Umbilical cord (tissue), 2 donors: ENCODE measurements around the gene TXNRD2. TPM values are rescaled to one million over a fixed set of nuclear protein-coding genes. Genes with fewer than 3 reads are reported as not detected.
A peak's percentile ranks its signal among the peaks of the same experiment; 100 is the strongest.
"Not testable (repeated sequence)": the region's sequence is repeated elsewhere in the genome, so short reads cannot be mapped to it uniquely, and the experiment has no call there.

ENCODE experiments used
- DNase-seq: peaks from one replicate; pipeline ENCODE4 v3.0.0-alpha.2; 2015; ENCODE audit warnings: low spot score
- total RNA-seq: library from RNA; depleted of rRNA; stranded (reverse); fragments of >200 nt; gene quantifications from one replicate; pipeline ENCODE4 v1.2.3, GENCODE V29; 2014; ENCODE audit warnings: low replicate concordance; ENCODE audit not compliant: insufficient read depth

TXNRD2 gene
- total RNA-seq, 1 donor from 2014 or later: 32.0 TPM

DNA sequence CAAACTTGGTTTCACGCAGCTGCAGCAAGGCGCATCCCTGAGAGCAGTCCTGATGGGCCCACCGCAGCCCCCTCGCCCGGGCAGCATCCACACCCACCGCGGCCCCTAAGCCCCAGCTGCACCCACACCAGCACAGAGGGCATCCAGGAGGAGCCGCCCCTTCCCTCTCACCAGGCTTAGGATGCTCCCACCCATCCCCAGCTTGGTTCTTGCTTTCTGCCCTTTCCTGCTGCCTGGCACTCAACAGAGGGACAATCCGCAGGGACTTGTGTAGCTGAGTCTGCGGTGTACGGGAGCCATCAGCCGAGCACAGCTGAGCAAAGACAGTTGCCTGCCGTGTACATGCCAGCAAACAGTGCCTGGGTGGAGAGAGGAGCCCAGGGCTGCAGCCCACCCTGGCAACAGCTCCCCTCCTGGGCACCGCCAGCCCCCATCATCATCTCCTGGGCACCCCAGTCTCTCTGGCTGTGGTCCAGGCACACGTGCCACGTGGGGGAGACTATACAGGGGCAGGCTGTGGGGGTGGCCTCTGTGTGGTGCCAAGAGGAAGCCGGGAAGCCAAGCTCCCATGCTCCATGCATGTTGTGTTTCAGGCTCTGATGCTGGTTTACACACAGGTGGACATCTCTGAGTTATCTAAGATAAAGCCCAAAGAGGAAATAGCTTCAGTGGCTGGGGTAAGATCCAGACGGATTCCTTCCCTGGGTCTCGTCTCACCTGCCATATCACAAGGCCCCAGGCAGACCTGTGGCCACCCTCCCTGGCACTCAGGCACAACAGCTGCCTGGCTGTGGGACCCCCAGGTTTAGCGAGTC lies 50.9 kb downstream of the TXNRD2 start:
- DNase-seq: no peak

DNA sequence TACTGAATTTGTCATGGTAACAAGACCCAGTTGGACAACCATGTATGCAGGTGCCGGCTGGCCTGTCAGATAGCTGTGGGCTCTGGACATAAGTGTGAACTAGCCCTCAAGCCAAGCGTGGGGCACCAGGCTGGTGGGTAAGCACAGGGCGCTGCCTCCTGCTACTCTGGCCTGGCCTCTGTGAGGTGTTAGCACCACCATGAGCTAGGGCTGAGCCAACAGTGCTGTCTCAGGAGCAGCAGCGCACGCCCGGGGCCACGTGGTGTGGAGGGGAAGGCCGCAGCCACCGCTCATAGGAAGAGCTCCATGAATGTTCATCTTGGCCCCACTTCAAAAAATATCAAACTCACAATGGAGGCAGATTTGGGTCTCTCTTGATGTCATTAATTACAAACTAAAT lies 51.7 kb downstream of the TXNRD2 start:
- DNase-seq: no peak

DNA sequence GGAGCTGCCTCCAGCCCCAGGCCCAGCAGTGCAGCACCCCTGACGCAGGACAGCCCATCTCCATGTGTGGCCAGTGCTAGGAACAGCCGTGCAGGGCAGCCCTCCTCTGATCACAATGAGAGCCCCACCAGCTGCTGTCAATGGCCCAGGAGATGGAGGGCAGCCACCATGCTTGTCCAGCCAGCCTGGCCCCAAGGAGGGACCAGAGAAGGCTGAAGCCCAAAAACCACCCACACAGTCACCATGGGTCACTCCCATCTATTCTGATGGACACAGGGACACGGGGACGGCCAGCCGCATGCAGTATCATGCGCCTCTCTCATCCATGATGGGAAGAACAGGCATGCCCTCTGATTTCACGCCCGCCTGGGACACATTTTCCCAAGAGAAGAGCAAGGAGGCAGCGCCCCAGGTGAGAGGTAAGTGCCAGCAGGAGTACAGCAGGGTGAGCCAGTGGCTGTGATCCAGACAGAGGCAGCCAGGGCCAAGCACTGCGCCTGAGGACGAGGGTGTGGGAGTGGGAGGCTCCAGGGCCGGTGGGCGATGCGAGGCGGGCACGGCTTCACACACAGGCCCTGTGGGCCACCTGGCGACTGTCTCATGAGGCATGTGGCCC lies 53.4 kb downstream of the TXNRD2 start:
- no peak for DNase-seq

DNA sequence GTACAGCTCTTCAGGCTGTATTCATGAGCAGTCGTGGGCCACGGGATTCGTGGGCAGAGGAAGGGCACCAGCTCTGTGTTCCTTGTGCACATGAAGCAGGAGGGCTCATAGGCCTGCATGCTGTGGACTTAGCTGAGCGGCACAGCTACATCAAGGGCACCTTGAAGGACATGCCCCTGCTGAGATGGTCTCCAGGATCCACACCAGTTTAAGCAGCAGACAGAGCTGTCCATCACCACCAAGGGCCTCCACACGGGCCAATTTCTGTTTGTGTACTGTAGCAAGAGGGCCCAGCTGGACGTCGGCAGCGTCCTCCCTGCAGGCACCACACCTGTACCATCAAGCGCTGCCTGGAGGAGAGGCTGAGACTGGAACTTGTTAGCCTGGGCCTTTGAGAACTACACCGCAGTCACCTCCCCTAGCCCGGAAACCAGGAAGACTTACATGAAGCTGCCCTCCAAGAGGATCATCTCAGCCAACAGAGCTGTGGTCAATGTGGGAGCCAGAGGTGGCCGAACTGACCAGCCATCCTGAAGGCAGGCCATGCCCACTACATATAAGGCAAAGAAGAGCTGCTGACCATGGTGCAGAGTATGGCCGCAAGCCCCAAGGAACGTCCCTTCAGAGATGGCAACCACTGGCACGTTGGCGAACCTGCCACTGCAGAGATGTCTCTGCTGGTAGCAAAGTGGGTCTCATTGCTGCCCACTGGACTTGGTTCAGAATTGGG lies 54.2 kb downstream of the TXNRD2 start:
- DNase-seq: no peak

DNA sequence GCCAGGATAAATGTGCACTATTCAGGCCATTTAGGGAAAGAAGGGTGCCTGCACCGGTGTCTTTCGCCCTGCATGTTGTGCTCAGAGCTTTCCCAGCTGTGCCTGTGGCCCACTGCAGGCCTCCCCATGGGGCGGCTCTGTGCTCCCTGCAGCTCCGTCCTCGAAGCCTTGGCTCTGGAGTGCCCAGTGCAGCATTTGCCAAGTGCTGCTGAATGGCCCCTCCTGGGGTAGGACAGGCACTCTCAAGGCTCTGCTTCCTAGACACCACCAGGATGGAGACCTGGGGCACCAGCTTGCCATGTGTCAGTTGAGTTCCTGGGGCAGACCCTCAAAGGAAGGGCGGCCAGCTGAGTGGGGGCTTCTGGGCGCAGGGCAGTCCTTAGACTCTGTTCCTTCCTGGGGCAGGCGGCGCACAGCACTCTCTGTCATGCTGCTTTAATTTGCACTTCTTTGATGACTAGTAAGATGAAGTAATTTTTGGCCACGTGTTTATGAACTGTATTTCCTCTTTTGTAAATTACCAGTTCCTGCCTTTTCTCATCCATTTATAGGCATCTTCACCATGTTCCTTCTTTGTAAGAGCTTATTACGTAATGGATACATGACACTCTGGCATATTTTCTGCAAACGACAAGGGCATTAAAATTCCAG lies 54.9 kb downstream of the TXNRD2 start:
- DNase-seq: no peak

DNA sequence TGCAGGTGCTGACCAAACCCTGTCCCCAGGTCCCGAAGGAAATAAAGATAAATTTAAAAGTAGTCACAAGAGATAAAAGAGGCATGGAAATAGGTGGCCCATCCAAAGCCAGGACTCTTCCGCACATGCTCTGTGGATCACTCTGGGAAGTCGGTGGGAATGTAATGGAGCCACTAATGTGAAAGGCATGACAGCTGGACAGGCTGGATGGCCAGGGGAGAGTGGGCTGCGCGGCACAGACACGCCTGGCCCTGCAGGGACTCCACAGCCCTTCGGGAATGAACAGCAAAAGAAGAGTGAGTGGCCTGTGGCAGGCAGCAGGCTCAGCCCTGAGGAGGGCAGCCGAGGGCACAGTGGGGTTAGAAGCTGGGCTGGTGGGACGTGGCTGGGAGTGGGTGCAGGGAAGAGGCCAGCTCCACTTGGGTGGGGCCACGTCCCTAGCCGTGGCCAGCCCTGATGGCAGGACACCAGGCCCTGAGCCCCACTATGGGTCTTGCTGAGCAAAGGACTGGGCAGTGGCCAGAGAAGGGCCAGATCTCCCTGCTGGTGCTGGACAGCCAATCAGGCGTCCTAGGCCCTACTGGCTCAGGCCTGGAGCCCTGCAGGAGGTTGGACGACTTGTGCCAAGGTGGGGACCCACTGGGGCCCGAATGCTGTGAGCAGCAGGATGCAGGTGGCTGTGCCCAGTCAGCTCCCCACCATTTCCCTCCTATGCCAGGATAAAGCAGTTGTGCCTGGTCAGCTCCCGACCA lies 55.6 kb downstream of the TXNRD2 start:
- DNase-seq: no peak

DNA sequence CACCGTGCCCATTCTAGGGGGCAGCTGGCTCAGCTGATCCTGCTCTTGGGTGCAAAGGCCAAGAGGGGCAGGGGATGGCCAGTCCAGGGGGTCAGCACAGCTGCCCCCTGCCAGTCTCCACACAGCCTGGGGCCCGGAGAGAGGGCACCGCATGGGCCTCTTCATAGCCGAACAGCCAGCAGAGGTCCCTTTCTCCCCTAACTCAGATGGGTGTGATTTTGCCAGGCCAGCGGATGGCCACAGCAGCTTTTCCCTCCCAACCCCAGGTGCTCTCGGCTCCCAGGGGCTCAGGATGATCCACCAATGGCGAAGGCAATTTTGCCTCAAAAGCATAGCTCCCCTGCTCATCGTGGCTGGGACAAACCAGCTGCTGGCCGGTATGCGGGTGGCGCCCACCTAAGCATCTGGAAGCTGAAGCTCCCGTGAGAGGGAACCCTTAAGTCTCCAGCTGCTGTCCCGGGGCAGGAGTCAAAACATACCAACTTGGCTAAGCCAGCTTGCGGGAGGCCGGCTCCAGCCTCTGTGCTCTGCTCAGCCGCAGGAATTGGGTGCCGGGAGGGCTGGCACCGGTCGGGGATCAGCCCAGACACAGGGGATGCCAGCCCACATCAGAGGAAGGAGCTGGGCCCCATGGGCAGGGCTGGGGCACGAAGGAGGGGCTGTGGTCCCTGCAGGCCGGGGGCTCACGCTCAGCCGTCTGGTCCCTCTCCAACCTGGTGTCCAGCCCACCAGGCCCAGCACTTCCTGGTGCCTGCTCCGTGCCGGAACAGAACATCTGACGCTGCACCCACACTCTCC lies 56.5 kb downstream of the TXNRD2 start:
- no peak for DNase-seq

DNA sequence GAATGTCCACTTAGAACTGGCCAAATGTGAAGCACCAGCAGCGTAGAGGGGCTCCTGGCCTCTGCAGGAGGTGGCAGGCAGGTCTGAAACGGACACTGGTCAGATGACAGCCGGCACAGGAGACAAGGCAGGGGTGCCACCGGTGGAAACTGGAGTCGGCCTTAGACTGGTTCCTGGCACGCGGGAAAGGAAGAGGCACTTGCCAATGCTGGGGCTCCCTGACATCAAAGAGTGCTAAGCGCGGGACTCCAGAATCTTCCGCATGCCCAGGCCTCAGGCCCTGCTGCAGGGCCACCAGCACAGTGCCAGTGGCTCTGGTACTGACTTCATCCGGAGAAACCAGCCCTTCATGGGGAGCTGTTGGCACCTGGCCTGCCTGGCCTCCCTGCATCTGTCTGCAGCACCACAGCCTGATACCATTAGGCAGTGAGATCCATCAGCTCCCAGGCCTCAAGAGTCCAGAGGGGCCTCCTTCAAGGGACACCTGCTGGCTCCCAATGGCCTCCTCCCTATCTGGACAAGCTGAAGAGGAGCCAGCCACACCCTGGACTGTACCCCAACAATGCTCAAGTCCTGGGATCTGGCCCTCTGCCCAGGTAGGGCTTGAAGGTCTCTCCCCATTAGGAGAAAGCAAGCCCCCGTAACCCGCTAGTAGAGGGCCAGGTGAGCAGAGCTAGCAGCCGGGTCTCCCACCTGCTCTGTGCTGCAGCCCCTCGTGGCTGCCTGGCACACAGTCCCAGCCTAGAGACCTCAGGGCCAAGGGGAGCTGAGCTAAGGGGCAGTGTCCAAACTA lies 57.3 kb downstream of the TXNRD2 start:
- DNase-seq: no peak

DNA sequence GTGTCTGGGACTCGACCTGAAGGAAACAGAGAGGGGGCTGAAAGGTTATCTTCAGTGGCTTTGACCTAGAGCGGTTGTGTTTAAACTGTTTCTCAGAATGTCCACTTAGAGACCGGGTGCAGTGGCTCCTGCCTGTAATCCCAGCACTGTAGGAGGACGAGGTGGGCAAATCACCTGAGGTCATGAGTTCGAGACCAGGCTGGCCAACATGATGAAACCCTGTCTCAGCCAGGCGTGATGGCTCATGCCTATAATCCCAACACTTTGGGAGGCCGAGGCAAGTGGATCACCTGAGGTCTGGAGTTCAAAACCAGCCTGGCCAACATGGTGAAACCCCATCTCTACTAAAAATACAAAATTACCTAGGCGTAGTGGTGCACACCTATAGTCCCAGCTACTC lies 58.2 kb downstream of the TXNRD2 start:
- not testable (repeated sequence) for DNase-seq

DNA sequence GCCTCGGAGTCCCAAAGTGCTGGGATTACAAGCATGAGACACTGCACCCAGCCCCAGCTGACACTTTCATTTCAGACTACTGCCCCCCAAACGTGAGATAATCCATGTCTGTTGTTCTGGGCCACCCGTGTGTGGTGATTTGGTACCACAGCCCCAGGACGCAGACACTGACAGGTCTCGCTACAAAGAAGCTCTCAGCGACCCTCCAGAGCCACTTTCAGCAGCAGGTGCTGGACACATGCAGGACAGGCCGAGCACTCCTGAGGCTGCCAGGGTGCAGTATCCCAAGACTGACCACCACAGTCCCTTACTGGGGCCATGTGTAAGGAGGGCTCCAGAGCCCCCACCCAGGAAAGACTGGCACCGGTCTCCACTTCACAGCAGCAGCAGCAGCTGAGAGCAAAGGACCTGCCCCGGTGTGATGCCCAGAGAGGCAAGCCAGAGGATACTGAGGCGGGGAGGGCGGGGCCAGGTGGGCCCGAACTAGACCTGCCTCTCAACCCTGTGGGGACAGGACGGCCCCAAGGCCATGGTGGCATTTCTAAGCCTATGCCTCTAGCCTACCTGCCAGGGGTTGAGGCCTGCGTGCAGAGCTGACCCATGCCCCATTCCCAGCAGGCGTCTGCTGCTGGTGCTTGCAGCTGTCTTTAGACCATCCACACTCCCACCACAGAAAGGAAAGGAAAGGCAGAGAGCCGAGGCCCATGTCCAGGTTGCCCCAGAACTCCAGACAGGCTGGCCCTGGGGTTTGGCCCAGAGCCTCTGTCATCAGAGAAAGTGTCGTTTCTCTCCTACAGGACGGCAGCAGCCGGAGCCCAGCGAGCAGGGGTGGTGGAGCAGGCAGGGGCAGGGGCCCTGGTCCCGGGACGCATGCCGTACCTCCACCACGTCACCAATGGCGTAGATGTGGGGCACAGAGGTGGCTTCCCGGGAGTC lies 58.9 kb downstream of the TXNRD2 start:
- no peak for DNase-seq

DNA sequence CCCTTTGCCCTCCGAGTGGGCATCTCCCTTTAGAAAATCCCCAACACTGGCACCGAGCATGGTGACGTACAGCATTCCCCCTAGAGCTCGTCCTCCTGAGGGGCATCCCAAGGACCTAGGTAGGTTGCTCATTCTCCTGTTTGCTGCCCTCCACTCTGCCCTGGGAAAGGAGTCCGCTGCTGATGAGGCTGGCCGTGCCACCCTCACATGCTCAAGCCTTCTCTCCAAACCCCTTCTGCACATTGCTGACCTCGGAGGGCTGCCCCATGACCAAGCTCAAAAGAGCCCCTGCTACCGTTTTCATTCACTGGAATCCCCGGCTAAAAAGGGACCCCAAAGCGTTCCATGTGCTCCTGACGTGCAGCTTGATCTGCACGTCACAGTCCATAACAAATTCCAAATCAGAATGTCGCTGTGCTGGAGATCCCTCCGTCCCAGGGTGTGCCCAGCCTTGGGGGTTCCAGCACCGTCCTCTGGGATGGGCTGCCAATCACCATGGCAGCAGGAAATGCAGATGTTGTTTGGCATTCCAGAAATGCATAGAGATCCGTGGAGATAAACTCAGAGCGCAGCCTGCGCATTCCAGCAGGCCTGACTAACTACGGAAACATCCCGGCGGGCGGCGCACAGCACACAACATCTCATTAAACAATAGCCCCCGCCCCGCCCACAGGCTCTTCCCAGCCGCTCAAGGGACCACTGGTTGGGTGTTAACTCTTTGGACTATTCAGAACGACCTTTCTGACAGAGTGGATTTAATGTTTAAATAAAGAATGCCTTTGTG lies 60.6 kb downstream of the TXNRD2 start:
- peak; percentile 93 for DNase-seq

DNA sequence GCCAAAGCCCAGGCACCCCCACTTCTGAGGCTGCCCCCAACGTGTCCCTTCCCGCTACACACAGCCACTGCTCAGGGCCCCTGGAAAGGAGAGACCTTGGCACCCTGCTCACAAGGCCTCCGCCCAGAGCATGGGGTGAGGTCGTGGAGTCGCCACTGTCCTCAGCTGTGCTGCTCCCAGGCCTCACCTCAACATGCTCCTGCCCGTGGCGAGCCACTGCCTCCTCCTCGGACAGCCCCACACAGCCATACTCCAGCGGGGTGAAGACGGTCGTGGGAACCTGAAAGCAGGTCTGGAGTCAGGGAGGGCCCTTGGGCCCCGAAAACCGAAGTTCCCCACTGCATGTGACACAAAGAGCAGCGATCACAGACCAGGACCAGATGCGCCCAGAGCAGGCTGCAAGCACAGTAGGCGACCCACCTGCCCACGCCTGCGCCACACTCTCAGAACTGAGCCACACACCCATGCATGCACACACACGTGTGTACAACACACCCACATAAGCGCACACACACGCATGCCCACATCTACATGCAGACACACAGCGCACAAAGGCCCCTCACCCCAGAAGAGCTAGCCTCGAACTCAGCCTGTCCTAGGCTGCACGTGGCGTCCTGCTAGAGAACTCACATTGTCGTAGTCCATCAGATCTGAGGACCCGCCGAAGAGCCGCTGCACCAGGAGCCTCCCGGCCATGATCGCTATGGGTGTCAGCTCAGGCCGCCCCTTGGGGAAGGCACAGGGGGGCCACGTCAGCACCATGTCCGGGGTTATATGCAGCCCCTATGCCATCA lies 61.4 kb downstream of the TXNRD2 start:
- no peak for DNase-seq

DNA sequence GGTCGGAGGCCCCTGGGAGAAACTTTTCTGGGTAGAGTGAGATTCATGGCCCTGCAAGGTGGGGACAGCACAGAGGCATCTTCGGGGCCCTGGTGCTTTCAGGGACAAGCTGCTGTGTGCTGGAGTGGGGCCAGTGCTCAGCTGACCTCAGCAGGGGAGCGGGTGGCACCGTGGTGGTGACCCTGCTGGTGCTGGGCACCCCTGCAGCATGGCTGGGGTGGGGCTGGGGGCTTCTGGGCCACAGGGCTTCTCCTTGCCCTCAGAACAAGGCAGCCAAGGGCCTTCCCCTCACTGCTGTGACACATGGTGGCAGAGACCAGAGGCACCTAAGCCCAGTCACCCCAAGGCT lies 62.0 kb downstream of the TXNRD2 start:
- DNase-seq: no peak

DNA sequence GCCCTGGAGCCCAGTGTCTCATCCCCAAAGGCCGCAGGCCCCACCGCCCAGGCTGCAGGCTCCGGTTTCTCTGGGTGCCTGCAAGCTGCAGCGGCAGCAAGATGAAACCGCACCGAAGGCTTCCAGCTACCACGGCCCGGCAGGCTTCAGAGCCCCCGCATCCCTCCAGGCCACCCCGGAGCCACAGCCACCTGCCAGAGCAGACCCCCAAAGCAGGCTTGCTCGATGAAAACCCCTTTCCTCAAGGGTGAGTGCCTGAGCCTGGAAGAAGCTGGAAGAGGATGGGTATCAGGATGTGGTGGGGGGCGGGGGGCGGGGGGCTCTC lies 62.4 kb downstream of the TXNRD2 start:
- DNase-seq: no peak

DNA sequence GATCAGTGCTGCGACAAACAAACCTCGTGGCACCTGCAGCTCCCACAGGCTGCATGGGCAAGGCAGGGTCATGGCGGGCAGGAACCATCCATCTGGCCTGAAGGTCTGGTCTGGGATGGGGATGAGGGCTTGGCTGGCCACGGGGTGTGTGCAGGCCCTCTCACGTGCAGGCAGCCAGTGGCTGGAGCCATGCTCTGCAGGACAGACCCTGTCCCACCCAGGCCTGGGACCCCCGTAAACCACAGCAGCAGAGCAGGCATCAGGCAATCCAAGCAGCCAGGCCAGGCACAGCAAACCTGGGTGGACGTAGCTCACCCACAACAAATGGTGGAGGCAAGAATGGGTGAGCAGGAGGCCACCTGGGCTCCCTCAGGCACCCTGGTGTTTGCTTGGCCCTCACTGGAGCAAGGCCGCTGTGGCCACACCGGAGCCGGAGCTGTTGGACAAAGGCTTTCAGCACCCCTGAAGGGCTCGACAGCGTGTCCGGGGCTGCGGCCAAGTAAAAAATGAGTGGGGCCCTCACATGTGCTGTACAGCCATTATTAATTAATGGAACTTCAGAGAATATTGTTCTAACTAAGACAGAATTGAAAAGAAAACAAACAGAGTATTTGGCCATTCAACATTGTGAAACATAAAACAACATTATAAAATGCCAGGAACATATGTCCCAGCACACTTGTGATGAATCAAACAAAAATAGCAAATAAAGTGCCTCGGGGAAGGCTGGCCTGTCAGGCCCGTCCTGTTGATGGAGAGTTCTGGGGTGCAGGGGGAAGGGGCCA lies 63.0 kb downstream of the TXNRD2 start:
- no peak for DNase-seq

DNA sequence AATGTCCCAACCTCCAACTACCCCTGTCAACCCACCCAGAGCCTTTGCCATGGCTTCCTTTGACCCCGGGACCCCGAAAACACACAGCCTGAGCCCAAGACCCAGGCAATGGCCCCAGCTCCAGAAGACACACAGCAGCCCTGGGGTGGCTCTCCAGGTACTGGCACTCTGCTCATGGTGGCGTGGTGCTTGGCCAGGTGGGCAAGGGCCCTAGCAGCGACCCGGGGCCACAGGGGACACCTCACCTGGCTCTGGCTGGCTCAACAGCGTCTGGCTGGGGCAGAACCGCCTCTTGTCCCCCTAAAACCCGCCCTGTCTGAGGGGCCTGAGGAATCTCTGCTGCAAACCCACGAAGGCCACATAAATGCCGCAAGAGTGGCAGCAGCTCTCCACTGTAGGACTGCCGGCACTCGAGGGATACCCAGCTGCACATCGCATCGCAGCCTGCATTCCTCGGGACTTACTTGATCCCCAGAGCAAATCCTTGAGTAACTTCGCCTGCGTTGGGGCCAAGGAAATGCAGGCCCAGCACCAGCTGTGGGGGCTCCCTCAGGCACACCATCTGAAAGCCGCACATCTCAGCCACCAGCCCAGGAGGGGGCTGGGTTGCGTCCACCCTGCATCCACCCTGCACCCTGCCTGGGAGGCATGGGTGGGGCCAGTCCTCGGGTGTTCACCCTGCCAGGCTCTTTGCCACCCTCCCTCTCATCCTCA lies 63.8 kb downstream of the TXNRD2 start:
- DNase-seq: peak; percentile 88
